Medulla oblongata (tissue), 1 donor: Measurements from ENCODE around the gene ADTRP.
"Not testable (repeated sequence)": the region's sequence is repeated elsewhere in the genome, so short reads cannot be mapped to it uniquely, and the experiment has no call there.

Experiments
- DNase-seq: peaks from one replicate; pipeline ENCODE4 v3.0.0-alpha.2; 2015; ENCODE audit errors: extremely low spot score

The ADTRP gene

DNA sequence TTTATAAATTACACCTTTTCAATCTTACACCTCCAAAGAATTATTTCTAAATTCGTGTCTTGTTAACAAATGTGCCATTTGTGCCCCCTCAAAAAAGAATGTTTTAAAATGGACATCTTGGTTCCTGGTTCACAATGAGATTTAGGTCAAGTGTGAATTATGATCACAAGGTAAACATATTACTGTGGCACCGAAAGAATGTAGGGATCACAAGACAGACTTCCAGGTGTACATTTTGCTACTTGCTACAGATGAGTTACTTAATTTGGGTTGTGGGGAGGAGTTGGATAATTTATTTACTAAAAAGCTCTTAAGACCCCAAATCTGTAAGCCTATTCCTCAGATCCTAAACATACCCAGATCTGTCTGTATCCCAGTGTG lies 25.0 kb upstream of the ADTRP start:
- no peak for DNase-seq

DNA sequence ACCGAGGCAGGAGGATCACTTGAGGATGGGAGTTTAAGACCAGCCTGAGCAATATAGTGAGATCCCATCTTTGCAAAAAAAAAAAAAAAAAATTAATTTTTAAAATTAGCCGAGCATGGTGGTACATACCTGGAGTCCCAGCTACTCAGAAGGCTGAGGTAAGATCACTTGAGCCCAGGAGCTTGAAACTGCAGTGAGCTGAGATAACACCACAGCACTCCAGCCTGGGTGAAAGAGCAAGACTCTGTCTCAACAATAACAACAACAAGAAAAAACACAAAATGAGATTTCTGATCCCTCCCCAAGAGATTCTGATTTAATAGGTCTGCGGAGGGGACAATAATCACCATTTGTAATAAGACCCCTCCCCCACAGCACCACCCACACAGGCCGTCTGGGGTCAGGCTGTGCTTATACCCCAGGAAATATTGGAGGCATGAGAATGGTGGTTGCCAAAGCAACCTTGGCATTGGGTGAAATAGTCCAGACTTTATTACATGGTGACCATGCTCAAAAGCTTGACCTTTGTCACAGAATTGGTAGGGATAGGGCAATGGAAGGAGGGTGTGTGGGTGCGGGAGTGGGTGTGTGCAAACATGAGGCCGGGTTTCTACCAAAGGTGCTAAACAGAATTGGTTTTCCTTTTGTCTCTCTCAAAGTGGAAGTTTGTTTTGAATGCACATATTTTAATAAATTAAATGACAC lies 24.4 kb upstream of the ADTRP start:
- DNase-seq = no peak

DNA sequence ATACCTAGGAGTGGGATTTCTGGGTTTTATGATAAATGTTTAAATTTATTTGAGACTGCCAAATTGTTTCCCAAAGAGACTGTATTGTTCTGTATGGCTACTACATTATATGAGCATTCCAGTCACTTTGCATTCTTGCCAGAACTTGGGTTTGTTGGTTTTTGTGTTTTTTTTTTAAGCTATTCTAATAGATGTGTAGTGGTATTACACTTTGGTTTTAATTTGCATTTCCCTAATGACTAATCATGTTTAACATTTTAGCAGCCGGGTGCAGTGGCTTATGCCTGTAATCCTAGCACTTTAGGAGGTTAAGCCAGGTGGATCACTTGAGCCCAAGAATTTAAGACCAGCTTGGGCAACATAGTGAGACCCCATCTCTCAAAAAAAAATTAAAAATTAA lies 21.9 kb upstream of the ADTRP start:
- not testable (repeated sequence) for DNase-seq

DNA sequence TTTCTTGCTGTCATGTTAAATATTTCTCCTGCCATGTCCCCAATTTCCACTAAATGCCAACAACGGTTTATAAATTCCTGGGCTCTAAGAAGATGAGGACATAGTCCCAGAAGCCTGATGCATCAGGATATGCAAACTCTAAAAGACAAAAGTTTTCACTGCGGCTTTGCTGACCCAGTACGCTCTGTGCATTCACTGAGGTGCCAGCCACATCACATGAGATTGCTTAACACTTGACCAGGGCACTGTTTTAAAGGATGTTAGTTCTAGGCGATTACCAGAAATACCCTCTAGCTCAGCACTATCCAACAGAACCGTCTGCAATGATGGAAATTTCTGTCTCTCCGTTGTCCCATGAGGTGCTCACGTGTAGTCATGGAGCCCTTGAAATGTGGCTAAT lies 19.9 kb upstream of the ADTRP start:
- no peak for DNase-seq

DNA sequence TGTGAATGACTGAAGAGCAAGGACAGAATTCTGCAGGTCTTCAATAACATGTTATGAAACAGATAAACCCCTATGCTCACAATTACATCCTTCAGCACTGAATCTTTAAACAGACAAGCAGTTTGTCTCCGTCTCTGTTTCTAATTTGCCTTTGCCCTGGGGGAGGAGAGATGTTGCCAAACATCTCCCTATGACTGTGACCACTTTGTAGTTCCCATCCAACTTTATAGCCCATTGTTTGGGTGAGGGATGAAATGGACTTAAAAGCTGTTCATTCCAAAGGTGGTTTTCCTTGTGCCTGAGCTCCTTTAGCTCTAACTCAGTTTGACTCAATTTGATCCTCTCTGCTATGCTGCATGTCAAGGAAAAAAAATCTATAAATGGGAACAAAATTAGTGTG lies 19.5 kb upstream of the ADTRP start:
- DNase-seq = no peak

DNA sequence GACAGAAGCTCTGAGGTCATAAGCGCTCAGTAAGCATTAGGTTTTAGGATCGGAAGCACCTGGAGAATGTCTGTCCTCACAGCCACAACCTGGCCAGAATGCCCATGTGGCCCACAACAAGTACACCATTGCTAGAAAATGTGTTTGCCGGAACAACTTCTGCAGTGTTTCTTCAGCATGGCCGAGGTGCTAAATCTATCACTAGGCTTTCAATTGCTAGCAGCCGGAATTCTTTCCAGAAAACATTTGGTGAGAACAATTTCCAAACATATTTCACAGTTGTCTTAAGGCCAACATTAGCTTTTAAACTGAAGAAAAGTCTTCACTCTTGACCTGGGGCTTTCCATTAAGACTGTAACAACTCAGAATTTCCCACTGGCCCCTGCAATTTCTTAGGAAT lies 18.2 kb upstream of the ADTRP start:
- no peak for DNase-seq

DNA sequence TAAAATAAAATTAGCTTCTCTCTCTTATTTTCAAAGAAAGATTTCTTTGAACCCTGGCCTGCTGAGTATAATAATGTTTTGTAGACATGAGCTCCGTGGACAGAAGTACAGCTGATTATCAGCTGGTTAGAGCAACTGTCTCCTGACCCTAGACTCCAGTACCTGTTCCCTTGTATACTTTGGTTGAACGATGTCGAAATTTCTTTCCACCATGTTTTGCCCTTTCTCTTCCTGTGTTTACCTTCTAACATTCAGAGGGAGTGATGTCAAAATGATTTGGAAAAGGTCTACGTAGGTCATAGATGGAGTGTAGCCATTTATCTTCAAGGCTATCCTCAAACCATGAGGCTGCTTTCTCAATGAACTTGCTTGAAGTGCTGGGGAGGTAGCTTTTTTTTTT lies 16.8 kb upstream of the ADTRP start:
- no peak for DNase-seq

DNA sequence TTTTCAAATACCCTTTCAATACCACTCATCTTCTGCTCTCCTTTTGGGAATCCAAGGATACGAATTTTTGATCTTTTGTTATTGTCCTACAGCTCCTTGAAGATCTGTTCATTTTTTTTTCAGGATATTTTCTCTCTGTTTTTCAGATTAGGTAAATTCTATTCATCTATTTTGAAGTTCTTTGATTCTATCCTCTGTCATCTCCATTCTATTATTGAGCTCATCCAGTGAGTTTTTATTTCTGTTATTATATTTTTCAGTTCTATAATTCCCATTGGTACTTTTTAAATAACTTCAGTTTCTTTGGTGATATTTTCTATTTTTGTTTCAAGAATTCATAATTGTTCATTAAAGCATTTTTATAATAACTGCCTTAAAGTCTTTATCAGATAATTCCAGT lies 14.7 kb upstream of the ADTRP start:
- DNase-seq = no peak

DNA sequence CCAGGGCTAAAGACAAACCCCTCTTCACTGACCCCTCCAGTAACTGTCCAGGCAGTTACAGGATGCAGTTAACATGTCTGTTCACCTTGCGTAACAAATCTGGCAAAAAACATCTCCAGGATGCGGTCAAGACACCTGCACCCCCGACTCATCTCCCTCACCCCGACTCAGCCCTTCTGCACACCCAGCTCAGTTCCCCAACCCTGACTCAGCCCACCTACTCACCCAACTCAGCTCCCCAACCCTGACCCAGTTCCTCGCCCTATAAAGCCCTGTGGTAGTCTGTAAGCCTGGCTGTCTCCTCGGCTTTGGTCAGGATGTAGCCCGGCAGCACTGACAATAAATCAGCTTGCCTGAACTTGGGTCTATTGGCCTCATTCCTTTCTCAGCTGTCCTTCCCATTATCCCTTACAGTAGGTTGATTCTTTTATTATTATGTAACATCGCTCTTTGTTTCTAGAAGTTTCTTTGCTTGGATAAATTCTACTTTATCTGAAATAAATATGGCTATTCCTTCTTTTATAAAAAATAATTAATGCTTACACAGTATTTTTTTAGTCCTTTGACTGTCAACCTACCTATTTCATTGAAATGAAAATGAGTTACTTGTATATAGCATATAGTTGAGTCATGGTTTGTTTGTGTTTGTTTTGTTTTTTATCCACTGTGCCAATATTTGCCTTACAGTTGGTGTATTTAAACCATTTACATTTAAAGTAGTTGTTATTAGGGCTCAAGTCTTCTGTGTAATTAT lies 12.9 kb upstream of the ADTRP start:
- DNase-seq = no peak

DNA sequence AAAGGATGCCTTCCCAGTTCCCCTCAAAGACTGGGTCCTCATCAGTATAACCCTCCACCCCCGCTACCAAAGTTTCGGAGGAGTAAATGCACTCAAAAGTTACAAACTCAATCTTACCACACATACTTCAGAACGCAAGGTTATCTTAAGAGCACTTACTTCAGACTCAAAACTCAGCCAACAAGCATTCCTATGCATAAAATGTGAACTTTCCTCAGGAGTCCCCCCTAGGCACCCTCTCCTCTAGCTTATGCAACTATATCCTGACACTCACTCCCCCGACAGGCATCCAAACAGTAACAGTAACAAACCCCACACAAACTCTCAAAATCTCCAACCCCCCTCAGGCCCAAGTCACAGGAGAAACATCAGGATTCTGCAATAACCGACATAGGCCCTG lies 11.1 kb upstream of the ADTRP start:
- no peak for DNase-seq

DNA sequence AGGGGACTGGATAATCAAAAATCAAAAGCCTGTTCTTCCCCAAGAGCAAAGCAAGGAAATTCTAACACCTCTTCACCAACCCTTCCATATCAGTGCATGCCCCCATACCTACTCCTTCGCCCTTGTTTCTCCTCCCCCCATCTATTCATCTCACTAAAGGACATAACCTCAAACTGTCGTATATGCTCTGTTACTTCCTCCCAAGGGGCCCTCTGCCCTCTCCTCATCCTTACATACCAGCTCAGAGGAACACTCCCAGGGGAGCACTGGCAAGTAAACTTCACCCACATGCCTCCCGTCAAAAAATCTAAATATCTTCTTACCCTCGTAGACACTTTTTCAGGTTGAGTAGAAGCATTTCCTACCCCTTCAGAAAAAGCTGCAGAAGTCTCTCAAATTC lies 9.4 kb upstream of the ADTRP start:
- DNase-seq = no peak

DNA sequence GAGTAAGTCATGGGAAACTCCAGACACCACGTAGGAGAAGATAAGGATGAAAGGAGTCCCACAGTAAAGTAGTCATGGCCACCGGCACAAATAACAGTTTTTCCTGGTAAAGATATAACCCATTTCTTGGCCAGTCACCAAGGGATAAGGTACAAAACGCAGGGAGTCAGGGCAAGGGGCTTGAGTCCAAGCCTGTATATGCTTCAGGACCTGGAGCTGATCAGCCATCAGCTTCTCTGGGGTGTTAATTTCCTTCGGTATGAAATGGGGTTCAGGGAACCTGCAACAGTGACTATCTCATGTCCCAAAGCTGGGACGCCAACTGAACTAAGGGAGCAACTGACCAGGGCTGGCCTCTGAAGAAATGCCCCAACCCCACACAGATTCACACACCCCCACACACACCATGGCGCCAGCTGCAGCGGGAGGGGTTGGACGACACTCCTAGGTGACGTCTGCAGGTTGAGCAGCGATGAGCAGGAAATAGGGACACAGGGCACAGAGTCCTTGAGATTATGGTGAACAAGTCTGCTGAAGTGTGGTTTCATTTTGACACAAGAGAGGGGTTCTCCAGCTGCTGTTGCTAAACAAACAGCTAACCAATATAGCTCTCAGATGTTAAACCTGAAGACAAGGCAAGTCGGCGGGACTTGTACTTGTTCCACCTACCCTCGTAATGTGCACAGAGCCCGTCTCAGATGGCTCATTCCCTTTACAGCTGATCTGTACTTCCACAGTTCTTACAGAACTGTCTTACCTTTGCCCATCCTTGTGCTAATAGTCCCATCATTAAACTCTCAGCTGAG lies 7.4 kb upstream of the ADTRP start:
- no peak for DNase-seq

DNA sequence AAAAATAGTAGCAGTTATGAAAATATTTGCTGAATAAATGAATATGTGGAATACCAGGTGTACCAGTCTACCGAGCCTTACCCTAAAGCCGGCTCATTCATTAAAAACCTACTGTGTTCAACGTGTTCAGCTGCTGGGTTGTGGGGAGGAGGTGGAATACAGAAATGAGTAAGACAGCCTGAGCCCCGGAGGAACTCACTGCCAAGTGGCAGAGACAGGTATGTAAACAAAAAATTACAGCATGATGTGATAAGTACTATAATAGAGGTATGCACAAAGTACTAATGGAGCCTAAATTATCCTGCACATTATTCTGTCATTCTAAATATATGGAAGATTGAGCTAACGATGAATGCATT lies 6.8 kb upstream of the ADTRP start:
- DNase-seq = no peak

DNA sequence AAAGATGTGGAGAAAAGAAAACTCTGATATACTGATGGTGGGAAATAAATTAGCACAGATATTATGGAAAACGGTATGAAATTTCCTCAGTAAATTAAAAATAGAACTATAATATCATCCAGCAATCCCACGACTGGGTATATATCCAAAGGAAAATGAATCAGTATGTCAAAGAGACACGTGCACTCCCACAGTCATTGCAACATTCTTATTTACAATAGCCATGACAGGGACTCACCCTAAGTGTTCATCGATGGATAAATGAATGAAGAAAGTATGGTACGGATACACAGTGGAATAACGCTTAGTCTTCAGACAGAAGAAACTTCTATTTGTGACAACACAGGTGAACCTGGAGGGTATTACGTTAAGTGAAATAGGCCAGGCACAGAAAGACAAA lies 5.7 kb upstream of the ADTRP start:
- no peak for DNase-seq

DNA sequence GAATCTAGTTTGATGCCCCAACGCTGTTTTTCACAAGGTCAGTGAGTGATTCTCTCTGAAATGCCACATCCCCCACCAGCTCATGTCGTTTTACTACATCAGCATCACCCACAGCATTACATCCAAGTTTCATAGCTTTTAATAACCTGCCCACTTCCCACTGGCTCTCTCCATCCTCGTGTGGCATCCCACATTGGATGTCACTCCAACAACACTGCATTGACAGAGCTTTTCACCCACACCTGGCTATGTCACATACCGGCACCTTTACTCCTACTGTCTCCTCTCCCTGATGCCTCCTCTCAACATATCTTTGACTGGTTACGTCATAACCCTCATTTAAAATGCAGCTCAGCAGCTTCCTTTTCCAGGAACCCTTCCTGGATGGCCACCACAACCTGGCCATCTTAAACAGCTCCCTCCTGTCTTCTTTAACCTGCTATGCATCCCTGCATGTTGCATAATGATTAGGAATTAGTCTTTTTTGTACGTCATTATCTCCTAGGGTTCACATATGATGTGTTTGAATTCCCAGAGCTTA lies 5.0 kb upstream of the ADTRP start:
- DNase-seq = no peak

DNA sequence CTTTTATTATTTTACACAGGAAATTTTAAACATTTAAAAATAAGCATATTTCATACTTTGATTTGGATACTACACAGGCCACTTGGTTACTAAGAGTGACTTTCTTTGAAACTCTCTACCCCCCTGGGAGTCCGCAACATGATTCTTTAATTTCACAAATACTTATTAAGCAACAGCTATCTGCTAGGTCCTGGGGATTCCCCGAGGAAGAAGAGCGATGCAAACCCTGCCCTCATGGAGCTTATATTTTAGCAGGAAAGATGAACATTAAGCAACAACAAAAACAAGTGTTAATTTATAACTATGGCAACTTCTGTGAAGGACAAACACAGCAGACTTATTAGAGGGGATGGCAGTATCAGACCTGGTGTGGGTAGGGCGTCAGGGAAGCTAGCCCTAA lies 3.9 kb upstream of the ADTRP start:
- DNase-seq = no peak

DNA sequence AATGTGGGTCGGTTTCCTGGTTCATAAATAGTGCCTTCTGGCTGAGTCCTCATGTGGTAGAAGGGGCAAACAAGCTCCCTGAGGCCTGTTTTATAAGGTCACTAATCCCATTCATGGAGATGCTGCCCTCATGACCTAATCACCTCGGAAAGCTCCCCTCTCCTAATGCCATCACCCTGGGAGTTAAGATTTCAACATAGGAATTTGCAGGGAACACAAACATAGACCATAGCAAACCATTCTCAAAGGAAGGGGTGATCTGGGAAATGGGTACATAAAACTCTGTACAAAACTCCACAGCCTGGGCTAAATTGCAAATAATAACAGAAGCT lies 1.5 kb upstream of the ADTRP start:
- DNase-seq = no peak

DNA sequence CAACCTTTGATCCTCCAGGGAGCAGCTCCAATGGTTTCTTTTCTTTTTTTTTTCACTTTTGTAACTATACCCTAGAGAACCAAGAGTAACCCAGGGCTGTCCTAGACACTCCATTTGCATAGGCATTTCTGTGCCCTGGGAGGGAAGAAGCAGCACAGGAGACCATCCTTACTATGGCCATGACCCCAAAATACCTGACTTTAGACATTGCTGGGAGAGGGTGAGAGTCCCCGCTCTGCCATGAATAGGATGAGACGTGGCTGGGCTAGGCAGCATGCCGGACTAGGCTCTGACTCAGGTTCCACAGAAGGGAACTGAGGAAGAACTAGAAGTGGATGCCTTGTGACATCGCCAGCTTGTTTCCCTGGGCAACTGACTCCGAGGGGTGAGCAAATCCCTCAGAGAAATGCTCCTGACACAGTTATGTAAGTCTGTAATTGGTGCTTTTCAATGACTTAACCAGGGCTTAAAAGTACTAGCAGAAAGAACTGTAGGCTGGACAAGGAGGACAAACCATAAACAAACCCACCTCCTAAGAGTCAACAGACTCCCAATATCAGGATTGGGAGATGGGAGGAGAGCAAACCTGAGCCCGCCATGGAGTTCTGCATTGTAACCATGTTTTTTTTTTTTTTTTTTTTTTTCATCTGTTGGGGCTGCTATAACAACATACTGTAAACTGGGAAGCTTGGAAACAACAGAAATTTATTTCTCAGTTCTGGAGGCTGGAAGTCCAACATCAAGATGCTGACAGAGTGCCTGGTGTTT lies 910 bp upstream of the ADTRP start:
- peak; percentile 30 for DNase-seq

DNA sequence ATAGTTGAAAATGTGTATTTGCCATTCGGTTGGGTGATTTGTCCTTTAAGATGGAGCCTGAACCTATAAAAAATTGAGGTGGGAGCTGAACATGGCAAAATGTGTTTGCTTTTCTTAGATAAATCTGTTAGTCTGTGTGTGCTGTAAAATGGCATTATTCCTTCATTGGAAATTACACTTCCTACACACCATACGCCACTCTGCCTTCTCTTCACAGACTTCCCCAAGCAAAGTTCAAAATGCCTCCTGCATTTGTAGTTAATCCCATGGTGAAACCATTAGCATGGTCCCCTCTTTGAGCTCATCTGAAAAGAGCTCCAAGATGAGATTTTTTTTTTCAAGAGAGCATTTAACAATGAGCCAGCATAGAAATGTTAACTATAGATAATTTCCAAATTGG lies 567 bp downstream of the ADTRP start:
- DNase-seq = no peak

DNA sequence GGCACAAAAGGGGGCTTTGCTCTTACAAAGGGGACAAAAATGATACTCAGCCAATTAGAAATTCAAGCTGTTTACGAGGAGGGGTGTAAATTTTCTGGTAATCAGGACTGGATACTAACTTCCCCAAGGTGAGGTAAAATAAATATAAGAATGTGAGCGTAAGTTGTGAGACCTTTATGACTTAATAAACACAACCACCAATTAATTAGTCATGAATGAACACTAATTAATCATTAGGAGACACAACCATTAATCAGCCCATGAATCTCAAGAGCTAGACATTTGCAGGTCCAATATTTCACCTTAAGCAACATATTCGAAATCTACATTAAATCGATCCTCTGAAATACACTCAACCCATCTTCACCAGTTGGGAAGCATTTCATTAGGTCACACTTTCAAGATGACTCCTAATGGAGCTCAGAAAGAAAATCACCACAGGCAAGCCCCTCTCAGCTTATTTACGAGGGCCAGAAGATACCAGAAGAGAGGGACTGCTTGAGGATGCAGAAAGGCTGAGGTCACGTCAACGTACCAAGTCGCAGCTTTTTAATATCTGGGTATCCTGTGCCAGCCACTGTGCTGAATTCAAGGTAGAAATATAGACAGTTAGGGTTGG lies 2.7 kb downstream of the ADTRP start:
- DNase-seq = no peak

DNA sequence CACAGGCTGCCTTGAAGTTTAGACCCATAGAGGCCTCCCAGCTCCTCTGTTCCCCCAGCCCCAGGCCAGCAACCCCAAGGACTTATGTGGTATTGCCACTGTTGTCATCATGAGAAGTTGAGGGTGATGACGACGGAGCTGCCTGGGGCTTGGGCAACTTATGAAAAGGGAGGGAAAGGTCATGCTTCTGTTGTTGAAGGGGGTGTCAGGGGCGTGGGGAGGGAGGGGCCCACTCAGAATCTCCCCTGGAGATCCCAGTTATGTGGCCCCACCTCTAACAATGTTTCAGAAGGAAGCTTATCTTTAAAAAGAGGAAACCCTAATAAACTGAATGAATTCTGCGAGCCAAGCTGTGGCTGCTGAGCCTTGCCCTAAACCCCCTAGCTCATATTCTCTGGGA lies 4.2 kb downstream of the ADTRP start:
- no peak for DNase-seq

DNA sequence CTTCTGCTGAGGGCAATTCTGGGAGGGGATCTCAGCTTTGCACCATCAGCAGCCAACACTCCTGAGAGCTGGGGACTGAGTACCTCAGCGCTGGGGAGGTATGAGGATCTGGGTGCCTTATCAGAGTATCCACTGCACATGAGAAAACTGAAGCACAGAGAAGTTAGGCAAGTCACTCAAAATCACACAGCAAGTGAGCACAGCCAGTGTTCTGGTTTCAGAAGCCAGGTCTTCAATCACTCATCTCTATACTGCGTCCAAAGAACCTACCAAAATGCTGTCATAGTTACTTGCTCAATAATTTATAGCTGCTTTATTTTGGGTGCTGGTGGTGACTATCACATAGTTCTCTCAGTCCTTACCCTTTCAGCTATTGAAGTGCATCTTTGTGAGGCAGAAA lies 5.0 kb downstream of the ADTRP start:
- DNase-seq = no peak
